GM12878 (cell line): ENCODE data around the gene ERP44.

Experiments used
- HCFC1 ChIP-seq: fragments of 150-350 bp; IDR thresholded peaks from 2 replicates; pipeline ENCODE4 v1.6.1; 2014; ENCODE audit warnings: low read length
- LARP7 ChIP-seq: fragments of 450-650 bp; IDR thresholded peaks from 2 replicates; pipeline ENCODE4 v1.6.1; 2017; ENCODE audit warnings: mild to moderate bottlenecking
- POLR2A ChIP-seq: IDR thresholded peaks from 2 replicates; pipeline ENCODE4 v1.6.1; 2011; ENCODE audit warnings: low read depth, mild to moderate bottlenecking, low read length
- TAF1 ChIP-seq: IDR thresholded peaks from 2 replicates; pipeline ENCODE4 v1.6.1; 2011; ENCODE audit warnings: mild to moderate bottlenecking, low read depth, low read length, borderline replicate concordance

GRCh38 chr9:100021931-100022330, 76.9 kb downstream of the ERP44 start:
- TF ChIP-seq POLR2A (no peak), LARP7 (no peak), TAF1 (no peak), HCFC1 (no peak)
